GM18907 (cell line): ENCODE data around the gene ERO1A.

Source experiments
- ATAC-seq: cut with Tn5 transposase; IDR thresholded peaks from one replicate; pipeline ENCODE4 v1.9.1; 2021; ENCODE audit warnings: mild to moderate bottlenecking, moderate library complexity; ENCODE audit not compliant: unreplicated experiment

The ERO1A gene

DNA sequence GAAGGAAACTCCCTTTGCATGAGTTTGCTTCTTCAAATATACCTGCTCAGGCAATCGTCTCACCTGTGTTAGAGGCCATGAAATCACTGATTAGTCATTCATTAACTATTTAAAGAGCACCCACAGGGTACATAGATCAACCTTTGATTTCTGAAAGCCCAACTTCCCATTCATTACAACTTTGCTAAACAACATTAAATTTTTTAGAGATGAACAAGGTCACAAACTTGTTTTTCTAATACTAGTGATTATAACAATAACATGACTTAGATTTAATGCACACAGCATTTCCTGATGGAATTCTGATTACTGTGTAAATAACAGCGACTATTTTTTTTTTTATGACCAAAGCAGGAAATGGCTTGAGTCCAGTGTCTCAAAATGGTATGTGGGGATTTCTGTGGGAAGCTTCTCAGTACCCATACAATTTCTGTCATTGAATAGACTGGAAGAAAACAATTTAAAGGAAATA is 5.4 kb upstream of the ERO1A start:
- no peak for ATAC-seq

DNA sequence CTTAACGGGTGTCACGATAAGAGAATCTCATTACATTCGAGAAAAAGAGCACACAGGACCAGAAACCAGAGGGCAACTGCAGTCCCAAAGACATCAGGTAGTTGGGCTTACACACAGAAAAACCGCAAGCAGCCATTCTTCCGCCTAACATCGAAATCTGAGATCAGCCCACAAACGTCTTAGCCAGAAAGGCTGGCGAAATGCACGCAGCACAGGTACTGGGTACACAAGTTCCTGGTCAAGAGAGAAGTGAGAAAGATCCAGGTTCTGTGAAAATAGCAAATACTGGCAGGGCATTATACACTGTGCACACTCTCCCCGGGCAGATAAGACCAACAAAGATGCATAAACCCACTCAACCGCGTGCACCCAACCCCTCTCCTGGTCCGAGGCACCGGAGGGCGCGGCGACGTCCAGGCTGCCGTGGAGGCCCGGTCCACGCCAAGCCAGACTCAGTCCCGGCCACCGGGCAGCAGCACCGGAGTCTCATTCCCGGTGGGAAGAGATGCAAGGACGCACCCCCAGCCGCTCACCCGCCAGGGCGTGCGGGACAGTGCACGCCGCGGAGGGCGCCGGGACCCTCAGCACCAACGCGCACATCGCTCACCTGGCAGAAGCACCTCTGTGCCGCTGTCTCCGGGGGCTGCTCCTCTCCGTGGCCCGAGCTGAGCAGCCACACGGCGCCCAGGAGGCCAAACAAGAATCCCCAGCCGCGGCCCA is 437 bp downstream of the ERO1A start:
- ATAC-seq = peak; percentile 61

DNA sequence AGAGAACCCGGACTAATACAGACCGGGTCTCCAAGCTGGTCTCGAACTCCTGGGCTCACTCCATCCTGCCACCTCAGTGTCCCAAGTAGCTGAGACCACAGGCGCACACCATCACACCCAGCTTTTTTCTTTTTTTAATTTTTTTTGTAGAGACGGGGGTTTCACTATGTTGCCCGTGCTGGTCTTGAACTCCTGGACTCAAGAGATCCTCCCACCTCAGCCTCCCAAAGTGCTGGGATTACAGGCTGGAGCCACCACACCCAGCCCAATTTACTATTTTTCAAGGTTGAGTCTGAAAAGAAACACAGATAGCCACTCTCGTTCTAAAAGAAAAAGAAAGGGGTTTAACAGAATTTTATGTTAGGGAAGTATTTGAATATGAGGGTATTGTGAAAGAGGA is 1.8 kb downstream of the ERO1A start:
- ATAC-seq = no peak

DNA sequence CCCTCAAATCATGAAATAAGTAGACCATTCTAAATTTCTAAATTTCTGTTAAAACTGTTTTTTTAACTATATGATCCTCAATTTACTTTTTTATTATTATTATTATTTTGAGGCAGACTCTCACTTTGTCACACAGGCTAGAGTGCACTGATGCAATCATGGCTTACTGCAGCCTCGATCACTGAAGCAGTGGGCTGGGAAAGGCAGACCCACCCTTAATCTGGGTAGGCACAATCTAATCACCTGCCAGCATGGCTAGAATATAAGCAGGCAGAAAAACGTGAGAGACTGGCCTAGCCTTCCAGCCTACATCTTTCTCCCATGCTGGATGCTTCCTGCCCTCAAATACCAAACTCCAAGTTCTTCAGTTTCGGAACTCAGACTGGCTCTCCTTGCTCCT is 2.3 kb downstream of the ERO1A start:
- no peak for ATAC-seq

DNA sequence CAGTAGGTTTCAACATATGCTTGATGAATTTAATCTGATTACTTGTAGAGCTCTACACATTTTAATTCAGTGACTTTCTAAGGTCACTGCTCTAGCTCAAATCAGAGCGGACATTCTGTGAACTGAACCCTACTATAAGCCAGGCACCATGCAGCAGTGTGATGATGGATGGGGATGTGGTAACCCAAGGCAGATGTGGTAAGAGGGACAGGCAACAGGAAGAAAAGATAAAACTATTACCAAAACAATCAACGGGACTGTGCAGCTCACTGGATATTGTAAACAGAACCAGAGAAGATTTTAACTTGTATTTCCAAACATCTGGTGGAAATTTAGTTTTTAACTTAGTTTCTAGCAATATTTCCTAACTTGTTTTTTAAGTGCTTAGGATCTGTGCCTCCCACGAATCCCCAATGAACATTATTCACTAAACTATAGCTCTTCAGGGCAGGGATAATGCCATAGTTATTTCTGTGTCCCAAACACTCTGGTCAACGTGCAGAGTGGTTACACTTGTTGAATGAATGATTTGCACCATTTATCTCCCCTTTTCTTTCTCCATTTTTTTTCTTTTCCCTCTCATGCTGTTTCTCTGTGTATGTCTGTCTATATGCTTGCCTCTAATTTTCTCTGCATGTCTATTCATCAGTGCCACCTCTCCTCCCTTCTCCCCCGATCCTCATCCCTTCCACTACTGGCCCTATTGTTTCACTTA is 3.0 kb downstream of the ERO1A start:
- no peak for ATAC-seq

DNA sequence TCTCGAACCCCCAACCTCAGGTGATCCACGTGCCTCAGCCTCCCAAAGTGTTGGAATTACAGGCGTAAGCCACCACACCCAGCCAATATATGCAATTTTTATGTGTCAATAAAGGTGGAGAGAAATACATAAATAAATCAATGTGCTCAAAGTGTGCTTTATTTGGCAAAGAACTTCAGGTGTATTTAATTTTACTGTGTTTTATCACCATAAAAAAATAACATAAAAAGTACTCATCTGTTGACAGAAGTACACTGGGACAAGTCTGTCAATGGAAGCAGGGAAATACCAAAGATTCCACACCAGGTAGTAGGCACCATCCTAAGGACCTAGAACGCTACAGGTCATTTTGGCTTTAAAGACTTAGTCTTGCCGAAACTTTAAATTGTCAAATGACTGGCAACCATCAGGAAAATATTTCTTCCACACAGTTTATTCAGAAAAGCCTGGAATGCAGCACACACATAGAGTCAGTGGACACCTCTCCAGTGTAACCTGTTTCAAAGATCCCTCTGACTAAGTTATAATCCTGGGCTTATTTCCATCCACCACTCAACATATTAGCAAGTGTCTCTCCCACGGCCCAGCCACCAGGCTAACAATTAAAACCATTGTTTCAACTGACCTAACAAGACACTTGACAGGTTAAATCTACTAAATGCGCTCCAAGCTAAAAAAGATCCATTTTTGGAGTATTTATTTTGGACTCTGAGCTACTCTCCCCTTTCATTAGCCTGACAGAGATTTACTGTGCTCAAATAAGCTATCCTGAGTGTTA is 4.2 kb downstream of the ERO1A start:
- ATAC-seq = no peak

DNA sequence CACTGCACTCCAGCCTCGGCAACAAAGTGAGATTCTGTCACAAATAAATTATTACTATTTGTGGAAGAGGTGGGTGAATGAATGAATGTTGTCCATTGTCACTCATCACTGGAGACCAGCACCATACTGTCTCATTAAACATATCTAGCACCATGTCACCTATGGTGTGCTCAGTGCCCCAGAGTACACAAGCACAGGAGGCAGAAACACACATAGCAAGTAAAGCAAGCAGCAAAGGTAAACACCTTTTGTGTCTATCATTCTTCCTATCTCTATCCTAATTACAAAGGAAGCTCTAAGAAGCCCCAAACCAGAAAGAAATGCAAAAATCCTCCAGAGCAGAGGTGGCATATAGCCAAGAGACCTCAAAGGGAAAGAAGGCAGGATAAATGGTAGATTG is 9.2 kb downstream of the ERO1A start:
- no peak for ATAC-seq

DNA sequence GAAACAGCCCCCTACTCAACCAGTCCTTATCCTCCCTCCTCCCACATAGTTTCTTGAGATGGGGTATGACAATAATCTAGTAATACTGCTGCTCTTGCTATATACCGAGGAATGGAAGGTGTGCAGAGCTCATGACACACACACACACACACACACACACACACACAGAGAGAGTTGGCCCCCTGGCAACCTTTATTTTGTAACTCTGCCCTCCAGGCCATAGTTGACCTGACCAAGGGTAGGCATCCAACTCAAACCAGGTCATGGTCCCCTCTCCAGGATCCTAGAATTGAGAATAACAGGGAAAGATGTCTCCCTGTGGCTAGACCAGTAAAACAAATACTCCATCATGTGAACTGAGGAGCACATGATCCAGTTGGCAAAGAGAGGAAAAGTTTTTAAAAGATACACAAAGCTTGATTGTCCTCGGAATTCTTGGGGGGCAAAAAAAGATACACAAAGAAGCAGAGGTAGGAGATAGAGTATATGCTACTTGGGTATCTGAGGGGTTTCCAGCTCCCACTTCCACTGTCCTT is 11.3 kb downstream of the ERO1A start:
- ATAC-seq = no peak

DNA sequence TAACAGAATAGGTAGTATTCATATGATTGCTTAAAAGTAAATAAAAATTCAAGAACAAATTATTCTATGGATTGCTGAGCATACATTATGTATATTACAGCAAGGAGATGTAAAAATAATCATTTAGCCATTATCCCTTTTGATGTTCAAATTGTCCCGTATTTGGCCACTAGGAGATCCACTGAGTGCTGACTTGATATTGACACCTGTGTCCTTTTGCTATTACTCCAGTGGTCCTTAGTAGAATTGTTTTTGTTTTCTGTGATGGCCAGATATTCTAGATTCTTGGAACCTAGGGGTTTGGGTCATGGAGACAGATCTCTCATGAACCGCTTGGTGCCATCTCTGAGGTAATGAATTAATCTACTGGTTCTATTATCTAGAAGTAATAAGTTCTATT is 16.8 kb downstream of the ERO1A start:
- no peak for ATAC-seq

DNA sequence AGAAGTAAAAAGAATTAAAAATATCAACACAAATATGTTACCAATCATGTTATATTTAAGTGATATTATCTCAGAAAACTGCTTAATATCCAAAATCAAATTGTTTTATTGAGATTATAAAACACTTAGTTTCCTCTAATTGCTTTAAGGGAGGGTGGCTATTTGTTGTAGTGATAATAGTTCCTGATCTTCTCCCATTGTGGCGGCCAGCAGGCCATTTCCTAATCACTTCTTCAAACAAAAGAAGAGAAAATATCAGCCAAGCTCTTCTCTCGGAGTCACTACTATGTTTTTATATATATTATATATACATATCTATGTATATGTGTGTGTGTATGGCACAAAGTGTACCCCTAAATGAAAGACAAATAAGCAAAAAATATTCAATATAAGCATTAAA is 31.5 kb downstream of the ERO1A start:
- no peak for ATAC-seq

DNA sequence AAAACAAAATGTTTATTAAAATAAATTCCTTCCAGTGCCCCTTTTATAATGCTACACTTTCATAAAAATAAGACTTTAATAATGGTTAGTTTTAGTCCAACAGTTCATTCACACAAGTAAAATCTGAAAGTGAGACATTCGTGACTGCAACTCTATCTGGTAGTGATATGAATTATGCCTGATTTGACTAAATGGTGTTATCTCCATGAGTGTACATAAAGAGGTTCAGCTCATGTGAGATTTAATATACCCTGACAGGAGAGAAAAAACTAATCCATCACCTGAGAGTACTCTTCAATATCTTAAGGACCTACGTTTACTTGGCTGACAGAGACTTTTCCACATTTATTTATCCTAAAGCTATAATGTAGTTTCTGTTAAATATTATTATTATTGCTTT is 34.0 kb downstream of the ERO1A start:
- no peak for ATAC-seq

DNA sequence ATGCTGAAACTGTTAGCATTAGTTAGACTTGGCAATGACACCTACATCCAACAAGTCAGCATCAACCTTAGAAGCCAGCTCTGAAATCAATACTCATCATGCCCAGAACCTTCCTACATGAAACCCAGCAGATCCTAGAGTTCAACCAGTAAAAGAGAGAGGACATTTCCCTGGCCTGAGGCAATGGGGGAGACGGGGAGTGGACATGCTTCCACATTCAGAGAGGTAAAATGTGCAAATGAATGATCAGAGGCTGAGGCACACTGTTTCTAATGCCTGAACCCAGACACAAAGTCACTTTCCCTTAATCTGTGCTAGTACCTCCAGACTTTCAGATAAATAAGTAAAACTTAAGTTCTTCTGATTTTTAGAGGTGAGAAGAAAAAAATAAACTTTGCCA is 34.5 kb downstream of the ERO1A start:
- ATAC-seq = no peak

DNA sequence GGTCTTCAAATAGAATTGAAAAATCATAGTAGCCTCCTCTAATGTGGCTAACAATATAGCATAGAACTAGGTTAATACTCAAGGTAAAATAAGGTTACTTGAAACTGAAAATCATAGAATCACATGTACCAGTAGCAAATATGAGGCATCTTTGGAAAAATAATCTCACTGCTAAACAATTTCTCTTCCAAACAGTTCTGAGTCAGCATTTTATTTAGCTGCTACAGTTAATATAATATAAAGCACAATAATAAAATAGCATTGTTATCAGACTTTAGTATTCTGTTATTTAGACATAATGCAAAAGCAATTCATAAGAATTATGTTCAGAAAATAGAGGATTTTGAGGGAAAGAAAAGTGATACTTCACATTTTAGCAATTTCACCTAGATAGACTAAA is 35.0 kb downstream of the ERO1A start:
- ATAC-seq = no peak

DNA sequence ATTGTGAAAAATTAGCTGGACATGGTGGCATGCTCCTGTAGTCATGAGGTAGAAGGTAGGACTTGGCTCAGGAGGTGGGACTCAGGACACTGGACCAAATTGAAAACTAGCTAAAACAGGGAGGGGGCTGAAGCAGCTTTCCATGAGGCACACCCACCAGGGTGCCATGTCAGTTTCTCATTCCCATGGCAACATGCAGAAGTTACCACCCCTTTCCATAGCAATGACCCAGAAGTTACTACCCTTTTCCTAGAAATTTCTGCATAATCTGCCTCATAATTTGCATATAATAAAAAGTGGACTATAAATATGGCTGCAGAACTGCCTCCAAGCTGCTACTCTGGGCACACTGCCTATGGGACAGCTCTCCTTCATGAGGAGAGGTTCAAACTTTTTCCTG is 38.5 kb downstream of the ERO1A start:
- ATAC-seq = no peak

DNA sequence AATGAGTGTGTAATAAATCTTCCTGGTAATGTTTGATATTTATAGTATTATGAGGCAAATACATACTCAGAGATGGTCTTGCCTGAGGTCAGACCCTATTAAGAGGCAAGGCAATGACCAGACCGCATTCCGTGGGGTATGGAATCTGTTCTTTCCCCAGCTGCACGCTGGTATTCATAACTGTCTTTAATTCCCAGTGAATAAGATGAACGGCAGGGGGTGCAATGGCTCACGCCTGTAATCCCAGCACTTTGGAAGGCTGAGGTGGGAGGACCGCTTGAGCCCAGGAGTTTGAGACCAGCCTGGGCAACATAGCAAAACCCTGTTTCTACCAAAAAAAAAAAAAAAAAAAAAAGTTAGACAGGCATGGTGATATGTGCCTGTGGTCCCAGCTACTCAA is 44.6 kb downstream of the ERO1A start:
- ATAC-seq = no peak

DNA sequence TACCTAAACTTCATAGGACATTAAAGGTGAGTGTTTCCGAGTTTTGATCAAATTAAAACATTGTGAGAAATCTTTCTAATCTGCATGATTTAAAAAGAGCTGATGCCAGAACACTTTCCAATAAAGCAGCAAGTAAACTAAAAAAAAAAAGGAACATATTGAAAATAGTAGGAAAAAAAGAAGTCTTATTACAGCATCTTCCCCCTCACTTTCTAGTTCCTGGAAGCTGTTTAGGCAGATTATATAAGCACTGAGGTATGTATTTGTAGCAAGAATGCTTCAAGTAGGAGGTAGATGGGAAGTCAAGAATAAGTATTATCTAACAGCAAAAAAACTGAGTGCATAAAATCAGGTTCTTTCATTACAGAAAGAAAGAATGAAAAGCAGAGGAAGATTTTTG is 45.8 kb downstream of the ERO1A start:
- no peak for ATAC-seq

DNA sequence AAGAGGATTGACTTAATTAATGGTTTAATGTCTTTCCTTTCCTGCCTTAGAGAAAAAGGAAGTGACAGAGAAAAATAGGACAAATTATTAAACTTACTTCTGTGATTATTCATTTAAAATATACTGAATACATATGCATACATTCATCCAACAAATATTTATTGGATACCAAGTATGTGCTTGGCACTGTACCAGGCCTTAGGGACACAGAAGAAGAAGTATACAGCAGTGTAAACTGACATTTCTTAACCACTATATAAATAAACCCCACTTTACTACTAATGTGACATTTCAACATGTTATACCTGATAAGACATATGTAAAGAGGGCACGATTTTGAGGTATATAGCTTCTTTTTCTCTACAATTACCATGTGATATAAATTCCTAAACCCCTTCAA is 53.6 kb downstream of the ERO1A start:
- ATAC-seq = no peak

DNA sequence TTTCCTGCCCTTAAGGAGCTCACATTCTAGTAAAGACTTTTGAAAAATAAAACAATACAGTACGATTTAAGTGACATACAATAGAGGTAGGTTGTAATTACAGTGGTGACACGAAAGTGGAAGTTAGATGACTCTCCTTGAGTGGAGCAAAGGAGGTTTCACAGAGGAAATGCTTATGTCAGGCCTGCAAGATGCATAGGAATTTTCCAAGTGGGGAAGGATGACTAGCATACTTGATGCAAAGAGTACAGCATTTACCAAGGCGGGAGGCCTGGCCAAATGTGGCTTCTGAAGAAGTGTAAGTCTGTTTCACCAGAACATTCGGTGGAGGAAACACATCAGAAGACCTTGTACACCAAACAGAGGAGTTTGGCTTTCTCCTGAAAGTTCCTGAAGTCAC is 55.2 kb downstream of the ERO1A start:
- ATAC-seq = no peak

DNA sequence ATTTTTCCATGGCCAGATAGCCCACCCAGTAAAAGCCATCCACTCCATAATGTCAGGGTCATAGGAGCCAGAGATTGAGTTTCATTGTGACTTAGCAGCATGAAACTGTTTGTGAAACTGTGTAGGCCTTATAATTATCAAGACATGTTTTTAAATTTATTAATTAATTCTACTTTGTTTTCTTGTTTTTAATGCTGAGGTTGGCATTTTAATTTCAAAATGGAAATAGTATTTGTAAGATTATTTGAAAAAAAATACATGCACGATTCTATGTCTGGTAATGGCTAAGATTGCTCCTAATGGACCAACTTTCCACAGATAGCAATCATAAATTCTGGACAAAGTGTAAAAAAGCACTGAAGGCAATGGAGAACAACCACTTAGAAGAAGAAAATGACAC is 75.7 kb downstream of the ERO1A start:
- no peak for ATAC-seq

DNA sequence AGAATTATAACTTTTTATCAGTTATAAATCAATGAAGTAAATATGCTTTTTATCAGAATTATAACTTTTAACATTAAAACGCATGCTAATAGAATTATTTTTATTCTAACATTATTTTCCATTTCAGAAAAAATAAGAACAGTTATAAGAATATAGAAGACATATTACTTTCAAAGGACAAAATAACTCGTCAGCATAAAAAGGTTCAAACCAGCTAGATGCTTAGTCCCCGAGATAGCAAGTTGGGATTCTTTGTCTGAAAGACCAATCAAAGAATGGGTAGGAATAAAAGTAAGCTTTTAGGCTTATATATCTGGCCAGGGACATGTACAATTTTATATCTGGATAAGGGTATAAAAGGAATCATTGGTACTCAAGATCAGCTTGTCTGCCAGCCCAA is 76.8 kb downstream of the ERO1A start:
- no peak for ATAC-seq

DNA sequence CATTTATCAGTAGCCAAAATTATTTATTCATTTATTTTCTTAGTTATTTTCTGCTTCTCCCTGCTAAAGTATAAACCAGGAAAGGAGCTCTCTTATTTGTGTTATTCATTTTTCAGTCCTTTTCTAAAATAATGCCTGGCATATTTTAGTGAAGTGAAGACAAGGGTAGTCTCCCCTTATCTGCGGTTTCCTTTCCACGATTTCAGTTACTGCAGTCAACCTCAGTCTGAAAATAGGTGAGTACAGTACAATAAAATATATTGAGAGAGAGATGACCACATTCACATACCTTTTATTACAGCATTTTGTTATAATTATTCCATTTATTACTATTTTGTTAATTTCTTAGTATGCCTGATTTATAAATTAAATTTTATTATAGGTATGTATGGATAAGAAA is 85.2 kb downstream of the ERO1A start:
- no peak for ATAC-seq
